IPS-11a (cell line): Measurements from ENCODE around the gene ST6GALNAC6.

Source experiments
- H3K4me3 ChIP-seq: one replicate; pipeline ENCODE4 v1.5.1; 2013; ENCODE audit warnings: low read depth, low read length, control low read depth

The ST6GALNAC6 gene

GRCh38 chr9:127934248-127934647 lies 34.8 kb upstream of the ST6GALNAC6 start:
- no peak overlapping the region for H3K4me3 ChIP-seq

GRCh38 chr9:127931092-127931881 lies 31.9 kb upstream of the ST6GALNAC6 start:
- peak overlapping the region; percentile 50 for H3K4me3 ChIP-seq

GRCh38 chr9:127930231-127931091 lies 31.1 kb upstream of the ST6GALNAC6 start, which contains the start of gene PIP5KL1:
TSS of gene PIP5KL1 (minus strand) at chr9:127930777. CDS start at chr9:127930752, 25 bp downstream.
- peak within 1 kb of the TSS; percentile 50 for H3K4me3 ChIP-seq

- H3K4me3 ChIP-seq: no peak overlapping the region
Measured at GRCh38 chr9:127929625-127929979, 30.2 kb upstream of the ST6GALNAC6 start.

GRCh38 chr9:127928676-127929624 lies 29.5 kb upstream of the ST6GALNAC6 start:
- H3K4me3 ChIP-seq: no peak overlapping the region

GRCh38 chr9:127927988-127928675 lies 28.7 kb upstream of the ST6GALNAC6 start:
- H3K4me3 ChIP-seq: peak overlapping the region; percentile 17

GRCh38 chr9:127927201-127927987 lies 28.0 kb upstream of the ST6GALNAC6 start:
- peak overlapping the region; percentile 72 for H3K4me3 ChIP-seq

GRCh38 chr9:127926906-127927200 lies 27.4 kb upstream of the ST6GALNAC6 start:
- peak overlapping the region; percentile 72 for H3K4me3 ChIP-seq

GRCh38 chr9:127925959-127926905 lies 26.8 kb upstream of the ST6GALNAC6 start:
- peak overlapping the region; percentile 72 for H3K4me3 ChIP-seq

GRCh38 chr9:127924736-127925444 lies 25.5 kb upstream of the ST6GALNAC6 start:
- H3K4me3 ChIP-seq: no peak overlapping the region

- no peak overlapping the region for H3K4me3 ChIP-seq
Measured at GRCh38 chr9:127923771-127924170, 24.4 kb upstream of the ST6GALNAC6 start.

- no peak overlapping the region for H3K4me3 ChIP-seq
Measured at GRCh38 chr9:127923046-127923445, 23.6 kb upstream of the ST6GALNAC6 start.

- H3K4me3 ChIP-seq: no peak overlapping the region
Measured at GRCh38 chr9:127921557-127922120, 22.2 kb upstream of the ST6GALNAC6 start.

GRCh38 chr9:127920794-127921193 lies 21.4 kb upstream of the ST6GALNAC6 start:
- H3K4me3 ChIP-seq: no peak overlapping the region

- H3K4me3 ChIP-seq: no peak overlapping the region
Measured at GRCh38 chr9:127919253-127919815, 19.9 kb upstream of the ST6GALNAC6 start.

GRCh38 chr9:127918183-127919107 lies 19.0 kb upstream of the ST6GALNAC6 start:
- no peak overlapping the region for H3K4me3 ChIP-seq
